K562 (cell line): ENCODE measurements around the gene RHOT1. TPM values are rescaled to one million over a fixed set of nuclear protein-coding genes. Genes with fewer than 3 reads are reported as not detected.

Source experiments
- ATAC-seq: fragments of 200-7000 bp; cut with Tn5 transposase; 3 replicates; pipeline ENCODE4 v1.9.1; 2020; ENCODE audit warnings: moderate library complexity
- BruUV-seq: library from RNA; stranded (reverse); fragments of 400-500 nt; replicated peaks from 2 replicates; lab custom pipeline; 2021; lab: Mats Ljungman, UMichigan
- CTCF ChIA-PET: fragments of 300-600 bp; formaldehyde crosslinking; extraction: SDS; loops from one replicate; lab custom pipeline; 2021; ENCODE audit warnings: low intra/inter-chr PET ratio; lab: Yijun Ruan, JAX
- POLR2A ChIA-PET: fragments of 300-600, 350-650 bp; sonication (Branson Sonifier 250); formaldehyde crosslinking; extraction: SDS; loops from one replicate; lab custom pipeline; 2021; ENCODE audit warnings: antibody characterized with exemption, inconsistent platforms; lab: Yijun Ruan, JAX
- DNase-seq, 4 experiments: peaks; one replicate each; pipeline versions ENCODE4 v3.0.0 to v3.0.0-alpha.2; 2011 to 2018; ENCODE audit warnings: low spot score in 3 of 4, mixed read lengths in 3 of 4; ENCODE audit errors: extremely low read depth in 1 of 4
- FAIRE-seq: peaks from 2 replicates; lab custom pipeline; 2011; peaks lifted over from hg19 to GRCh38; lab: Jason Lieb, UNC
- H2AFZ ChIP-seq: 2 replicates; pipeline ENCODE4 v1.6.0; 2011; ENCODE audit warnings: low read depth, low read length, control low read depth, inconsistent platforms
- H3K27ac ChIP-seq: fragments of 200-600 bp; 3 replicates; pipeline ENCODE4 v1.8.0; 2011; ENCODE audit warnings: low read depth, mild to moderate bottlenecking, control low read depth, inconsistent platforms, low read length, moderate library complexity, mixed read lengths; ENCODE audit errors: extremely low read depth
- H3K27me3 ChIP-seq, 2 experiments: fragments of 300-600 bp in 1 of 2; 2 replicates in 1 of 2; 3 replicates in 1 of 2; pipeline versions ENCODE4 v1.6.0 to v1.8.0; 2011; ENCODE audit warnings: inconsistent platforms in 2 of 2, low read length in 2 of 2, mild to moderate bottlenecking in 1 of 2, mixed read lengths in 1 of 2, moderate library complexity in 1 of 2; ENCODE audit not compliant: control insufficient read depth in 2 of 2, insufficient read depth in 2 of 2
- H3K36me3 ChIP-seq: fragments of 300-600 bp; 3 replicates; pipeline ENCODE4 v1.8.0; 2011; ENCODE audit warnings: mild to moderate bottlenecking, low read length, inconsistent platforms; ENCODE audit not compliant: control insufficient read depth, insufficient read depth
- H3K4me1 ChIP-seq, 2 experiments: fragments of 200-600 bp in 1 of 2; replicated peaks in 1 of 2; 2 replicates in 1 of 2; 3 replicates in 1 of 2; pipeline versions ENCODE4 v1.5.1 to v1.8.0; 2011; ENCODE audit warnings: inconsistent platforms in 2 of 2, low read length in 2 of 2, mild to moderate bottlenecking in 1 of 2, mixed read lengths in 1 of 2, moderate library complexity in 1 of 2; ENCODE audit not compliant: control insufficient read depth in 2 of 2, insufficient read depth in 2 of 2
- H3K4me2 ChIP-seq: 2 replicates; pipeline ENCODE4 v1.6.1; 2011; ENCODE audit warnings: low read length, control low read depth, inconsistent platforms, mixed read lengths; ENCODE audit not compliant: insufficient read depth
- H3K4me3 ChIP-seq: fragments of 200-600 bp; sonication (generic), shearing (Covaris generic); 2 replicates; pipeline ENCODE4 v1.5.1; 2016; ENCODE audit warnings: control low read depth, inconsistent platforms
- H3K79me2 ChIP-seq: fragments of 200-600 bp; 3 replicates; pipeline ENCODE4 v1.8.0; 2011; ENCODE audit warnings: low read length, inconsistent platforms; ENCODE audit not compliant: control insufficient read depth, insufficient read depth
- H3K9ac ChIP-seq, 2 experiments: 2 replicates each; pipeline versions ENCODE4 v1.6.0 to v1.6.1; 2011; ENCODE audit warnings: low read depth in 2 of 2, low read length in 2 of 2, control low read depth in 1 of 2, inconsistent platforms in 1 of 2, mild to moderate bottlenecking in 1 of 2, mixed read lengths in 1 of 2; ENCODE audit not compliant: insufficient read depth in 1 of 2
- H3K9me1 ChIP-seq: one replicate; pipeline ENCODE4 v1.6.0; 2011; ENCODE audit warnings: inconsistent platforms, mild to moderate bottlenecking, low read length, moderate library complexity; ENCODE audit not compliant: control insufficient read depth, insufficient read depth
- H3K9me3 ChIP-seq: replicated peaks from 2 replicates; pipeline ENCODE4 v1.5.1; 2011; ENCODE audit warnings: low read depth, low read length, inconsistent platforms; ENCODE audit not compliant: control insufficient read depth, insufficient read depth
- H4K20me1 ChIP-seq: replicated peaks from 2 replicates; pipeline ENCODE4 v1.6.1; 2011; ENCODE audit warnings: low read length, inconsistent platforms, mixed read lengths; ENCODE audit not compliant: control insufficient read depth, insufficient read depth
- ADNP ChIP-seq: fragments of 200-800 bp; sonication (Bioruptor generic); IDR thresholded peaks from 2 replicates; pipeline ENCODE4 v1.6.1; 2016; ENCODE audit warnings: missing genetic modification characterization, missing compliant biosample characterization
- BCOR ChIP-seq: fragments of 450-650 bp; IDR thresholded peaks from 2 replicates; pipeline ENCODE4 v1.6.1; 2016
- RCOR1 ChIP-seq, 2 experiments: IDR thresholded peaks; 2 replicates each; pipeline ENCODE4 v1.6.1; 2012; ENCODE audit warnings: low read depth in 2 of 2, low read length in 2 of 2, borderline replicate concordance in 1 of 2, improper control_type of control experiment in 1 of 2
- ZBTB11 ChIP-seq, 3 experiments: fragments of 200-800 bp in 1 of 3; fragments of 250-450 bp in 1 of 3; fragments of 450-650 bp in 1 of 3; sonication (Bioruptor Pico) in 1 of 3; sonication (Bioruptor generic) in 1 of 3; formaldehyde crosslinking in 1 of 3; IDR thresholded peaks; 2 replicates each; pipeline versions ENCODE4 v1.6.1 to v1.8.0; 2016 to 2022; ENCODE audit warnings: mild to moderate bottlenecking in 2 of 3, missing genetic modification characterization in 2 of 3, missing compliant biosample characterization in 1 of 3, moderate library complexity in 1 of 3
- ZBTB26 ChIP-seq: fragments of 450-650 bp; formaldehyde crosslinking; IDR thresholded peaks from 2 replicates; pipeline ENCODE4 v1.4.0; 2022; ENCODE audit warnings: missing genetic modification characterization
- ZNF764 ChIP-seq: fragments of 250-450 bp; sonication (Bioruptor Pico); IDR thresholded peaks from 2 replicates; pipeline ENCODE4 v1.4.0; 2020; ENCODE audit warnings: low read depth, mild to moderate bottlenecking, moderate library complexity
- WGBS: fragments of 100-300 bp; shearing (Covaris generic); methylation state at CpG from one replicate; pipeline ENCODE4 v1.1.6; 2016; ENCODE audit warnings: low coverage, mixed read lengths; ENCODE audit not compliant: insufficient coverage; ENCODE audit errors: missing lambda C conversion rate; 5-methylcytosine and 5-hydroxymethylcytosine counted together
- in situ Hi-C: fragments of 300-500 bp; cut with MboI; formaldehyde crosslinking; loops from 4 replicates; pipeline ENCODE4 v1.15.0; 2018; ENCODE audit warnings: inconsistent platforms, mixed read lengths
- intact Hi-C: fragments of 100-400 bp; cut with micrococcal nuclease; formaldehyde crosslinking; loops from 2 replicates; pipeline ENCODE4 v1.14.2; 2022
- polyA plus RNA-seq, 8 experiments: library from polyadenylated mRNA; depleted of rRNA in 4 of 8; stranded (reverse) in 5 of 8; unstranded in 3 of 8; fragments of >200 nt; fragmentation: Nextera tagmentation in 2 of 8; fragmentation: Illumina TruSeq in 1 of 8; extraction: Ambion mirVana in 2 of 8; extraction: Trizol in 1 of 8; gene quantifications; 2 replicates each; pipeline versions ENCODE4 v1.2.1 to v1.2.3, GENCODE V29; 2011 to 2014; ENCODE audit warnings: inconsistent platforms in 1 of 8, missing spikeins in 1 of 8
- total RNA-seq, 7 experiments: library from RNA; depleted of rRNA in 6 of 7; stranded (reverse); fragments of >200 nt in 6 of 7; fragmentation: Illumina TruSeq in 2 of 7; extraction: Trizol in 2 of 7; gene quantifications; 2 replicates each; pipeline versions ENCODE4 v1.2.1 to v1.2.3, GENCODE V29; 2011 to 2021; ENCODE audit warnings: low replicate concordance in 1 of 7
- TF ChIP-seq, protein P1 (sequence below): fragments of 450-650 bp; IDR thresholded peaks from 2 replicates; pipeline ENCODE4 v1.6.1; 2016; ENCODE audit warnings: mild to moderate bottlenecking
- TF ChIP-seq, protein P2 (sequence below): fragments of 250-450 bp; sonication (Bioruptor Pico); IDR thresholded peaks from 2 replicates; pipeline ENCODE4 v1.4.0; 2020

Gene RHOT1
- total and polyA plus RNA-seq, 9 of the 15 experiments (the other 6 are each of a cell fraction or from before 2014, with no cell fraction given) = 23.0 to 101 (median 32.2) TPM

GRCh38 chr17:32125848-32126153 is 16.5 kb upstream of the RHOT1 start:
- 71% methylated on average over 1 of the region's 2 CpGs for WGBS
- POLR2A ChIA-PET = interaction anchor here (0.6 to 1.5 kb wide), 4 partner anchors 15 to 119 kb away, joined by 3 to 6 read pairs (median 4); no protein-coding TSS in a partner anchor
- no peak for TF ChIP-seq ZBTB11 (CRISPR knock-in tag; IDR thresholded peaks at IDR 0.05)
- peak; percentile 79 for TF ChIP-seq BCOR
- no peak for TF ChIP-seq ZNF764 (CRISPR knock-in tag)
- peak; percentile 58; the same call in 1 of the 2 replicates for TF ChIP-seq ADNP (tag)
- no peak for TF ChIP-seq ZBTB26 (CRISPR knock-in tag)
- TF ChIP-seq, protein P1, sequence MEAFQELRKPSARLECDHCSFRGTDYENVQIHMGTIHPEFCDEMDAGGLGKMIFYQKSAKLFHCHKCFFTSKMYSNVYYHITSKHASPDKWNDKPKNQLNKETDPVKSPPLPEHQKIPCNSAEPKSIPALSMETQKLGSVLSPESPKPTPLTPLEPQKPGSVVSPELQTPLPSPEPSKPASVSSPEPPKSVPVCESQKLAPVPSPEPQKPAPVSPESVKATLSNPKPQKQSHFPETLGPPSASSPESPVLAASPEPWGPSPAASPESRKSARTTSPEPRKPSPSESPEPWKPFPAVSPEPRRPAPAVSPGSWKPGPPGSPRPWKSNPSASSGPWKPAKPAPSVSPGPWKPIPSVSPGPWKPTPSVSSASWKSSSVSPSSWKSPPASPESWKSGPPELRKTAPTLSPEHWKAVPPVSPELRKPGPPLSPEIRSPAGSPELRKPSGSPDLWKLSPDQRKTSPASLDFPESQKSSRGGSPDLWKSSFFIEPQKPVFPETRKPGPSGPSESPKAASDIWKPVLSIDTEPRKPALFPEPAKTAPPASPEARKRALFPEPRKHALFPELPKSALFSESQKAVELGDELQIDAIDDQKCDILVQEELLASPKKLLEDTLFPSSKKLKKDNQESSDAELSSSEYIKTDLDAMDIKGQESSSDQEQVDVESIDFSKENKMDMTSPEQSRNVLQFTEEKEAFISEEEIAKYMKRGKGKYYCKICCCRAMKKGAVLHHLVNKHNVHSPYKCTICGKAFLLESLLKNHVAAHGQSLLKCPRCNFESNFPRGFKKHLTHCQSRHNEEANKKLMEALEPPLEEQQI = no peak
- TF ChIP-seq, protein P2, sequence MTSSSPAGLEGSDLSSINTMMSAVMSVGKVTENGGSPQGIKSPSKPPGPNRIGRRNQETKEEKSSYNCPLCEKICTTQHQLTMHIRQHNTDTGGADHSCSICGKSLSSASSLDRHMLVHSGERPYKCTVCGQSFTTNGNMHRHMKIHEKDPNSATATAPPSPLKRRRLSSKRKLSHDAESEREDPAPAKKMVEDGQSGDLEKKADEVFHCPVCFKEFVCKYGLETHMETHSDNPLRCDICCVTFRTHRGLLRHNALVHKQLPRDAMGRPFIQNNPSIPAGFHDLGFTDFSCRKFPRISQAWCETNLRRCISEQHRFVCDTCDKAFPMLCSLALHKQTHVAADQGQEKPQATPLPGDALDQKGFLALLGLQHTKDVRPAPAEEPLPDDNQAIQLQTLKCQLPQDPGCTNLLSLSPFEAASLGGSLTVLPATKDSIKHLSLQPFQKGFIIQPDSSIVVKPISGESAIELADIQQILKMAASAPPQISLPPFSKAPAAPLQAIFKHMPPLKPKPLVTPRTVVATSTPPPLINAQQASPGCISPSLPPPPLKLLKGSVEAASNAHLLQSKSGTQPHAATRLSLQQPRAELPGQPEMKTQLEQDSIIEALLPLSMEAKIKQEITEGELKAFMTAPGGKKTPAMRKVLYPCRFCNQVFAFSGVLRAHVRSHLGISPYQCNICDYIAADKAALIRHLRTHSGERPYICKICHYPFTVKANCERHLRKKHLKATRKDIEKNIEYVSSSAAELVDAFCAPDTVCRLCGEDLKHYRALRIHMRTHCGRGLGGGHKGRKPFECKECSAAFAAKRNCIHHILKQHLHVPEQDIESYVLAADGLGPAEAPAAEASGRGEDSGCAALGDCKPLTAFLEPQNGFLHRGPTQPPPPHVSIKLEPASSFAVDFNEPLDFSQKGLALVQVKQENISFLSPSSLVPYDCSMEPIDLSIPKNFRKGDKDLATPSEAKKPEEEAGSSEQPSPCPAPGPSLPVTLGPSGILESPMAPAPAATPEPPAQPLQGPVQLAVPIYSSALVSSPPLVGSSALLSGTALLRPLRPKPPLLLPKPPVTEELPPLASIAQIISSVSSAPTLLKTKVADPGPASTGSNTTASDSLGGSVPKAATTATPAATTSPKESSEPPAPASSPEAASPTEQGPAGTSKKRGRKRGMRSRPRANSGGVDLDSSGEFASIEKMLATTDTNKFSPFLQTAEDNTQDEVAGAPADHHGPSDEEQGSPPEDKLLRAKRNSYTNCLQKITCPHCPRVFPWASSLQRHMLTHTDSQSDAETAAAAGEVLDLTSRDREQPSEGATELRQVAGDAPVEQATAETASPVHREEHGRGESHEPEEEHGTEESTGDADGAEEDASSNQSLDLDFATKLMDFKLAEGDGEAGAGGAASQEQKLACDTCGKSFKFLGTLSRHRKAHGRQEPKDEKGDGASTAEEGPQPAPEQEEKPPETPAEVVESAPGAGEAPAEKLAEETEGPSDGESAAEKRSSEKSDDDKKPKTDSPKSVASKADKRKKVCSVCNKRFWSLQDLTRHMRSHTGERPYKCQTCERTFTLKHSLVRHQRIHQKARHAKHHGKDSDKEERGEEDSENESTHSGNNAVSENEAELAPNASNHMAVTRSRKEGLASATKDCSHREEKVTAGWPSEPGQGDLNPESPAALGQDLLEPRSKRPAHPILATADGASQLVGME = no peak
- TF ChIP-seq RCOR1 (IDR thresholded peaks at IDR 0.05; ENCODE audit: borderline replicate concordance in 1 of 2, low read depth in 2 of 2, low read length in 2 of 2) = peak in 1 of 2 experiments; percentile 37; a peak in 1 of 4 replicates

More at GRCh38 chr17:32125848-32126153, 16.5 kb upstream of the RHOT1 start:
- no peaks in the 10 kb centered on the region for H3K9me1 ChIP-seq
- DNase-seq (no peak), ATAC-seq (no peak), FAIRE-seq (no peak)
- in situ Hi-C loops = loop anchor here (5.0 kb wide), 1 partner anchor 118 kb away; the partner anchor contains the start of gene LRRC37B
- H3K36me3 ChIP-seq = no peaks in the 10 kb centered on the region
- H3K4me2 ChIP-seq = no peak overlapping the region
- H3K4me1 ChIP-seq = peaks cover 14 to 15% of the 10 kb centered on the region in 2 experiments; a peak in 4 of 5 replicates
- no peaks in the 10 kb centered on the region for H4K20me1 ChIP-seq
- no peak overlapping the region for H2AFZ ChIP-seq
- H3K79me2 ChIP-seq = 0 out of 3 replicates have a peak, but pooled peaks cover 5% of the 10 kb centered on the region
- H3K9me3 ChIP-seq = no peaks in the 10 kb centered on the region
- H3K27ac ChIP-seq = no peak overlapping the region
- 0 out of 5 replicates have a peak, but pooled peaks cover 0 to 3% of the 10 kb centered on the region in 2 experiments for H3K27me3 ChIP-seq
- CTCF ChIA-PET = no interaction called here
- BruUV-seq = no TSS peak
- no peak overlapping the region for H3K9ac ChIP-seq
- H3K4me3 ChIP-seq = no peak overlapping the region
- intact Hi-C loops = no loop called here
